H1 (cell line): ENCODE data around the gene ZFP82.

Experiments used
- EGR1 ChIP-seq: IDR thresholded peaks from 2 replicates; pipeline ENCODE4 v1.6.1; 2011; ENCODE audit warnings: low read depth, low read length, borderline replicate concordance
- EP300 ChIP-seq, 2 experiments: IDR thresholded peaks; 1 replicate in 1 of 2; 2 replicates in 1 of 2; pipeline ENCODE4 v1.6.1; 2011 to 2012; ENCODE audit warnings: low read depth in 2 of 2, low read length in 2 of 2, mild to moderate bottlenecking in 2 of 2, borderline replicate concordance in 1 of 2, inconsistent platforms in 1 of 2, moderate library complexity in 1 of 2
- EZH2 ChIP-seq: fragments of 200-600 bp; sonication (generic); IDR thresholded peaks from 2 replicates; pipeline ENCODE4 v1.7.1; 2012; ENCODE audit warnings: low read depth, mild to moderate bottlenecking, moderate library complexity, low read length, inconsistent platforms; ENCODE audit not compliant: severe bottlenecking
- JUN ChIP-seq: IDR thresholded peaks from 2 replicates; pipeline ENCODE4 v1.6.1; 2011; ENCODE audit warnings: low read depth, mild to moderate bottlenecking, improper control_type of control experiment, low read length
- JUND ChIP-seq: IDR thresholded peaks from 2 replicates; pipeline ENCODE4 v1.6.1; 2011; ENCODE audit warnings: mild to moderate bottlenecking, improper control_type of control experiment, low read length
- POLR2A ChIP-seq, 2 experiments: IDR thresholded peaks; 1 replicate in 1 of 2; 2 replicates in 1 of 2; pipeline ENCODE4 v1.6.1; 2011; ENCODE audit warnings: low read depth in 2 of 2, low read length in 2 of 2, mild to moderate bottlenecking in 2 of 2; ENCODE audit errors: control extremely low read depth in 1 of 2
- RFX5 ChIP-seq: IDR thresholded peaks from 2 replicates; pipeline ENCODE4 v1.6.1; 2011; ENCODE audit warnings: low read depth, low read length, improper control_type of control experiment, borderline replicate concordance
- SIX5 ChIP-seq: IDR thresholded peaks from 2 replicates; pipeline ENCODE4 v1.6.1; 2011; ENCODE audit warnings: mild to moderate bottlenecking, low read depth, low read length
- SP1 ChIP-seq: IDR thresholded peaks from 2 replicates; pipeline ENCODE4 v1.6.1; 2011; ENCODE audit warnings: low read depth, low read length
- TBP ChIP-seq: IDR thresholded peaks from 2 replicates; pipeline ENCODE4 v1.6.1; 2011; ENCODE audit warnings: low read depth, low read length, improper control_type of control experiment
- ZNF274 ChIP-seq: IDR thresholded peaks from 2 replicates; pipeline ENCODE4 v1.7.0; 2012; ENCODE audit warnings: low read length, borderline replicate concordance; ENCODE audit errors: extremely low read depth
- TF ChIP-seq, protein P1 (sequence below), 3 experiments: IDR thresholded peaks; 1 replicate in 2 of 3; 2 replicates in 1 of 3; pipeline versions ENCODE4 v1.5.1 to v1.6.1; 2011; ENCODE audit warnings: low read length in 3 of 3, mild to moderate bottlenecking in 3 of 3, inconsistent platforms in 2 of 3, low read depth in 1 of 3, moderate library complexity in 1 of 3; ENCODE audit not compliant: insufficient read depth in 1 of 3; ENCODE audit errors: control extremely low read depth in 1 of 3
- TF ChIP-seq, protein P2 (sequence below): IDR thresholded peaks from 2 replicates; pipeline ENCODE4 v1.6.1; 2012; ENCODE audit warnings: low read length, inconsistent platforms

DNA sequence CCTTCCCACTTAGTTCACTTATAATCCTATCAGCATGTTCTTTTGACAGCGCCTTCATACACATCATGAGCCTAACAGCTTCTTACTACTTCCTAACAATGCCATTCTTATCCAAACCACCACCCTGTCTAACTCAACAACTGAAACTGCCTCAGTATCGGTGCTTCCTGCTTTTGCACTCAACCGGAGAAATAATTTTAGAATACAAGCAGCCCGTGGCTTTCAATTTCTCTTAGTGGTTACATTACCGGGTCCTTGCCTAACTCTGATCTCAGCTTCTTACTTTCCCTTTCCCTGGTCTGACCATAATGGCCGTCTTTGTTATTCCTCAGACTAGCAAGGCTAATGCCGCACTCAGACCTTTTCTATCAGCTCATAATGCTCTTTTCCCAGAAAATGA lies 17.0 kb downstream of the ZFP82 start:
- no peak for TF ChIP-seq ZNF274
- TF ChIP-seq, protein P1, sequence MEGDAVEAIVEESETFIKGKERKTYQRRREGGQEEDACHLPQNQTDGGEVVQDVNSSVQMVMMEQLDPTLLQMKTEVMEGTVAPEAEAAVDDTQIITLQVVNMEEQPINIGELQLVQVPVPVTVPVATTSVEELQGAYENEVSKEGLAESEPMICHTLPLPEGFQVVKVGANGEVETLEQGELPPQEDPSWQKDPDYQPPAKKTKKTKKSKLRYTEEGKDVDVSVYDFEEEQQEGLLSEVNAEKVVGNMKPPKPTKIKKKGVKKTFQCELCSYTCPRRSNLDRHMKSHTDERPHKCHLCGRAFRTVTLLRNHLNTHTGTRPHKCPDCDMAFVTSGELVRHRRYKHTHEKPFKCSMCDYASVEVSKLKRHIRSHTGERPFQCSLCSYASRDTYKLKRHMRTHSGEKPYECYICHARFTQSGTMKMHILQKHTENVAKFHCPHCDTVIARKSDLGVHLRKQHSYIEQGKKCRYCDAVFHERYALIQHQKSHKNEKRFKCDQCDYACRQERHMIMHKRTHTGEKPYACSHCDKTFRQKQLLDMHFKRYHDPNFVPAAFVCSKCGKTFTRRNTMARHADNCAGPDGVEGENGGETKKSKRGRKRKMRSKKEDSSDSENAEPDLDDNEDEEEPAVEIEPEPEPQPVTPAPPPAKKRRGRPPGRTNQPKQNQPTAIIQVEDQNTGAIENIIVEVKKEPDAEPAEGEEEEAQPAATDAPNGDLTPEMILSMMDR (IDR thresholded peaks at IDR 0.05; ENCODE audit: control extremely low read depth in 1 of 3, insufficient read depth in 1 of 3, low read depth in 1 of 3, low read length in 3 of 3): no peak
- TF ChIP-seq JUND: no peak
- no peak for TF ChIP-seq EGR1
- no peak for TF ChIP-seq POLR2A (IDR thresholded peaks at IDR 0.05; ENCODE audit: control extremely low read depth in 1 of 2, low read depth in 2 of 2, low read length in 2 of 2)
- TF ChIP-seq EZH2: no peak
- TF ChIP-seq, protein P2, sequence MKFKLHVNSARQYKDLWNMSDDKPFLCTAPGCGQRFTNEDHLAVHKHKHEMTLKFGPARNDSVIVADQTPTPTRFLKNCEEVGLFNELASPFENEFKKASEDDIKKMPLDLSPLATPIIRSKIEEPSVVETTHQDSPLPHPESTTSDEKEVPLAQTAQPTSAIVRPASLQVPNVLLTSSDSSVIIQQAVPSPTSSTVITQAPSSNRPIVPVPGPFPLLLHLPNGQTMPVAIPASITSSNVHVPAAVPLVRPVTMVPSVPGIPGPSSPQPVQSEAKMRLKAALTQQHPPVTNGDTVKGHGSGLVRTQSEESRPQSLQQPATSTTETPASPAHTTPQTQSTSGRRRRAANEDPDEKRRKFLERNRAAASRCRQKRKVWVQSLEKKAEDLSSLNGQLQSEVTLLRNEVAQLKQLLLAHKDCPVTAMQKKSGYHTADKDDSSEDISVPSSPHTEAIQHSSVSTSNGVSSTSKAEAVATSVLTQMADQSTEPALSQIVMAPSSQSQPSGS: no peak
- TF ChIP-seq SIX5: no peak
- no peak for TF ChIP-seq RFX5
- TF ChIP-seq TBP: no peak
- no peak for TF ChIP-seq SP1
- no peak for TF ChIP-seq JUN
- TF ChIP-seq EP300 (IDR thresholded peaks at IDR 0.05; ENCODE audit: borderline replicate concordance in 1 of 2, low read depth in 2 of 2, low read length in 2 of 2): no peak
